Measurements from ENCODE around the gene ITPKC.

The ITPKC gene

DNA sequence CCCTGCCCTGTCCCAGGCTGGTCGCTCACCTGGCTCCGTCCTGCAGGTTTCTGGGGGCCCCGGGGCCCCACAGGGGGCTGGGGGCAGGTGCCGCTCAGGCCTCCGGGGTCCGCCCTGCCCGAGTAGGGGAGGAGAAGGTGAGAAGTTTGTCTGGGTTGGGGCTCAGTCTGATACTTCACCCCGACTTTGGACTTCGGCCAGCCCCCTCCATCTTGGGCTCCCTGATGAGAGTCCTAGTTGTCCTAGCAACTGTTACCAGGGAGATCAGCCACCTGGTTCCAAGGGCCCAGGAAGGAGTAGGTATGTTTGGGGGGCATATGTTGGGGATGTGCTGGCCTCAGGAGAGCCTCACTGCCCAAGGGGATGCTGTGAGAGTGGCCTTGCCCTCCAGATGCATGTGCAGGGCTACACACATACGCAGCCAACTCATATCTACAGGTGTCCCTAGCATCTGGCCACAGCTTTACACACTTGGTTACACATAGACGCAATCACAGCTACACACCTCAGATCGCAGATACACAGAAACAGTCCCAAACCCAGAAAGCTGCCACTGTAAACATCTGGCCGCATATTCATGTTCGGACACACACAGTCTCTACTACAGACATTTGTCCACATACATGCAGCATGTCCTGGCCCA lies 29.9 kb upstream of the ITPKC start:
- DNase-seq (no peak), ATAC-seq (no peak)
- Mint-ChIP-seq H3K9me3 (no peaks in the 10 kb centered on the region), H3K4me1 (peaks cover 12% of the 10 kb centered on the region), H3K27me3 (no peaks in the 10 kb centered on the region), H3K27ac (no peak overlapping the region), H3K4me3 (no peak overlapping the region)

- no peaks in the 10 kb centered on the region for H3K9me3 Mint-ChIP-seq
- DNase-seq: no peak
- no peak overlapping the region for H3K27ac Mint-ChIP-seq
- H3K4me1 Mint-ChIP-seq: peaks cover 12% of the 10 kb centered on the region
- no peaks in the 10 kb centered on the region for H3K27me3 Mint-ChIP-seq
- H3K4me3 Mint-ChIP-seq: no peak overlapping the region
- no peak for ATAC-seq
Measured at GRCh38 chr19:40687525-40688016, 29.3 kb upstream of the ITPKC start.

GRCh38 chr19:40688309-40688708 lies 28.6 kb upstream of the ITPKC start:
- H3K4me3 Mint-ChIP-seq: no peak overlapping the region
- H3K9me3 Mint-ChIP-seq: no peaks in the 10 kb centered on the region
- H3K4me1 Mint-ChIP-seq: peaks cover 12% of the 10 kb centered on the region
- no peak for DNase-seq
- no peak for ATAC-seq
- H3K27ac Mint-ChIP-seq: no peak overlapping the region
- no peaks in the 10 kb centered on the region for H3K27me3 Mint-ChIP-seq

DNA sequence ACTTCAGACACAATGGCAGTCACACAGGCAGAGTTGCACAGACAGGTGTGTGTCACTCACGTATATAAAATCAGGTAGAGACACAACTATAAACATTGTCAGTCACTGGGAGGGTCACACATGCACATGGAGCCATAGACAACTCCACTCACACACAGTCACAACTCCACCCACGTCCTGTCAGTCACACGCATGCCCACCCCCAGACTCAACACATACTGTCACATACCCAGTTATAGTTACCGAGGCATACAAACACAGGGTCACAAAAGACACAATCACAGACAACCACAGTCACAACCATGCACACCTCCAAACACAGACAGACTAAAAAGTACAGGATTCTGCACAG lies 27.9 kb upstream of the ITPKC start:
- Mint-ChIP-seq H3K27me3 (no peaks in the 10 kb centered on the region), H3K4me3 (no peak overlapping the region), H3K27ac (no peak overlapping the region), H3K4me1 (peaks cover 12% of the 10 kb centered on the region), H3K9me3 (no peaks in the 10 kb centered on the region)
- no peak for ATAC-seq
- DNase-seq: no peak

- Mint-ChIP-seq H3K27me3 (no peaks in the 10 kb centered on the region), H3K27ac (no peak overlapping the region), H3K4me1 (peaks cover 12% of the 10 kb centered on the region), H3K4me3 (peak overlapping the region; percentile 46 to 58), H3K9me3 (no peaks in the 10 kb centered on the region)
- no peak for ATAC-seq
- DNase-seq: no peak
Measured at GRCh38 chr19:40689339-40690049, 27.4 kb upstream of the ITPKC start.

DNA sequence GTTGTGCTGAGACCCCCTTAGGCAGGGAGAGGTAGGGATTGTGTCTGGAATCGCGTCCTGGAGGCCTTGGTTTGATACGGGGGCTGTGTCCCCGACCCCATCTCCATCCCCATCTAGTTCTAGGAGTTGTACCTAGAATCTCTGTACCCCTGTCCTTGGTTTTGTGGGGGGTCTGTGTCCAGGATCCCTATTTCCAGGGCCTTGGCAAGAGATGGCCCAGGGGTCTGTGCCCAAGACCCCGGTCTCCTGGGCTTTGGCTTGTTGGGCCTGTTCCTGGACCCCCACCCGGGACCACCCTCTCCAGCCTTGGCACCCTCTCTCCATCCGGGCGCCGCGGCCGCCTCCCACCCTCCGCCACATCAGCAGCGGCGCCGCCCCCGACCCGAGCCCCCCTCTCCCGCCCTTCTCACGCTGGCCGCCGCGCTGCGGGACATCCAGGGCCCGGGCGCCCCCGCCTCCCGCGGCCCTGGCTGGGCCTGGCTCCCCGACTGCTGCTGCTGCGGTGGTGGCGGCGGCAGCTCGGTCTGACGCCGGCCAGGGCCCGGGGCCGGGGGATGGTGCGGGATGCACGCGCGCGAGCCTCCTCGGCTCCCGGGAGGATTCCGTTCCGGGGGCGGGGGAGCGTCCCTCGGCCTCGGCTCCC lies 26.7 kb upstream of the ITPKC start, which contains the start of gene NUMBL:
Gene NUMBL, minus strand, starts transcription at position 602 of the 643 bp plus-strand sequence. Its CDS starts 168 bp downstream, at position 434.
- H3K27me3 Mint-ChIP-seq: no peaks in the 10 kb centered on the region
- H3K9me3 Mint-ChIP-seq: no peaks in the 10 kb centered on the region
- H3K27ac Mint-ChIP-seq: peak within 1 kb of the TSS; percentile 90 to 94
- peak within 1 kb of the TSS; percentile 91 to 93 for H3K4me3 Mint-ChIP-seq
- no peak for DNase-seq
- ATAC-seq: peak; percentile 61
- H3K4me1 Mint-ChIP-seq: peaks cover 12% of the 10 kb centered on the region

- Mint-ChIP-seq H3K4me3 (peak overlapping the region; percentile 91 to 93), H3K9me3 (no peaks in the 10 kb centered on the region), H3K4me1 (peaks cover 12% of the 10 kb centered on the region)
Measured at GRCh38 chr19:40690693-40691420, 26.1 kb upstream of the ITPKC start.

GRCh38 chr19:40691421-40692211 lies 25.3 kb upstream of the ITPKC start:
- H3K27ac Mint-ChIP-seq: peak overlapping the region in 1 of 2 donors; percentile 94
- DNase-seq (no peak), ATAC-seq (no peak)

More at GRCh38 chr19:40690693-40691420, 26.1 kb upstream of the ITPKC start:
- peak overlapping the region; percentile 90 to 94 for H3K27ac Mint-ChIP-seq
- peak; percentile 85 for ATAC-seq
- DNase-seq: peak; percentile 84 to 86
- H3K27me3 Mint-ChIP-seq: no peaks in the 10 kb centered on the region

GRCh38 chr19:40692212-40692551 lies 24.7 kb upstream of the ITPKC start:
- Mint-ChIP-seq H3K27me3 (no peaks in the 10 kb centered on the region), H3K4me1 (peaks cover 12% of the 10 kb centered on the region), H3K9me3 (no peaks in the 10 kb centered on the region), H3K27ac (no peak overlapping the region), H3K4me3 (no peak overlapping the region)
- DNase-seq: no peak
- no peak for ATAC-seq

More at GRCh38 chr19:40691421-40692211, 25.3 kb upstream of the ITPKC start:
- Mint-ChIP-seq H3K4me1 (peaks cover 12% of the 10 kb centered on the region), H3K9me3 (no peaks in the 10 kb centered on the region), H3K4me3 (peak overlapping the region; percentile 91 to 93), H3K27me3 (no peaks in the 10 kb centered on the region)

DNA sequence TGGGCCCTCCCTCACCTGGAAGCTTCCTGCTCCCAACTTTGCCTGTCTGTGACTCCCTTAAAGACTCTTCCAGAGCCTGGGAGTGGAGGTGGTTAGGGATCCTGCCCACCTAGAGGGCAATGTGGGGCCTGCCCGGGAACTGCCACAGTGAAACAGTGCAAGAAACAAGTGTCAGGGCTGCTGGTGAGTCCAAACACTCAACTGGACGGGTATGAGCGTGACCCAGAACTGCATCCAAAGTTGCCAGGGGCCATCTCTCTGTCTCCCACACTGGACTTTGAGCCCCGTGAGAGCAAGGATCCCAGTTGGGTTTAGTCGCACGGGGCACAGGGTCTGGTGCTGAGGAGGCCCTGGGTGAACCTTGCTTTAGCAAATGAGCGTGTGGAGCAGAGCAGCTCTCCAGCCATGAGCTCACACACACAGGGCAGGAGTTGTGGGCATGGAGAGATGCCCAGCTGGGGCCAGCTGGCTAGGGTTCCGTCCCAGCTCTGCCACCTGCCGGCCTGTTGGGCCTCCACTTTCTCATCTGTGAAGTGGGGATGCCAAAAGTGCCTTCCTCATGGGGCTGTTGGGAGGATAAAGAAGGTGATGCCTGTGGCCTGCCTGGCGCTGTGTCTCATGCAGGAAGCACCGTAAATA lies 23.6 kb upstream of the ITPKC start:
- Mint-ChIP-seq H3K27ac (peak overlapping the region in 1 of 2 donors; percentile 28), H3K4me3 (no peak overlapping the region), H3K9me3 (no peaks in the 10 kb centered on the region), H3K4me1 (peaks cover 12% of the 10 kb centered on the region), H3K27me3 (no peaks in the 10 kb centered on the region)
- ATAC-seq (no peak), DNase-seq (no peak)

DNA sequence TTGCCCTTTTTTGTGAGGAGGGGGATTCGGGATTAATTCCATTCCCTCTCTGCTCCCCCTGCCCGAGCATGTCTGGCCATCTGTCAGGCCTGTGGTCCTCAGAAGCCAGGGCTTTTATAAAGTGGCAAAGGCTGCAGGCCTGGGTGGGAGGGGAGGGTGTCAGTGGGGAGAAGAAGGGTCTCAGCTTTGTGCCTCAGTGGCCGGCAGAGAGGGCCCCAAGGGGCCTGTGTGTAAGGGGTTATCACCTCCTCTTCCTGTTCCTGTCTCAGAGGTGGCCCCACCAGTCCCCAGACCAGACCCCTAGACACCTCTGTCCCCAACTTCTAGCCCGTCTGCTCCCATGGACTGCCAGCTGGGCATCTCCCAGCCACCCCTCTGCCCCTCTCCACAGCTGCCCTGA lies 23.0 kb upstream of the ITPKC start:
- Mint-ChIP-seq H3K27me3 (no peaks in the 10 kb centered on the region), H3K4me3 (no peak overlapping the region), H3K9me3 (no peaks in the 10 kb centered on the region), H3K27ac (peak overlapping the region in 1 of 2 donors; percentile 94), H3K4me1 (peaks cover 12% of the 10 kb centered on the region)
- ATAC-seq (no peak), DNase-seq (no peak)

GRCh38 chr19:40695881-40696280 lies 21.0 kb upstream of the ITPKC start:
- H3K27me3 Mint-ChIP-seq: no peaks in the 10 kb centered on the region
- peaks cover 11% of the 10 kb centered on the region for H3K4me1 Mint-ChIP-seq
- H3K9me3 Mint-ChIP-seq: no peaks in the 10 kb centered on the region
- no peak overlapping the region for H3K4me3 Mint-ChIP-seq
- DNase-seq: no peak
- no peak for ATAC-seq
- H3K27ac Mint-ChIP-seq: no peak overlapping the region

DNA sequence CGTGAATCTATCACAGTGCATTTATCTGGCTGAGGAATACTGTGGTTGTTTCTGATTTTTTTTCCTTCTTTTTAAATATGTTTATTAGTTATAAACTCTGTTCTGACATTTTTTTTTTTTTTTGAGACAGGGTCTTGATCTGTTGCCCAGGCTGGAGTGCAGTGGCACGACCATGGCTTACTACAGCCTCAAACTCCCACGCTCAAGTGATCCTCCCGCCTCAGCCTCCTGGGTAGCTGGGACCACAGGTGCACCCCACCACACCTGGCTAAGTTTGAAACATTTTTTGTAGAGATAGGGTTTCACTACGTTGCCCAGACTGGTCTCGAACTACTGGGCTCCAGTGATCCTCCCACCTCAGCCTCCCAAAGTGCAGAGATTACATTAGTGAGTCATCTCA lies 19.9 kb upstream of the ITPKC start:
- H3K4me3 Mint-ChIP-seq: no peak overlapping the region
- no peaks in the 10 kb centered on the region for H3K9me3 Mint-ChIP-seq
- ATAC-seq: no peak
- DNase-seq: no peak
- H3K27ac Mint-ChIP-seq: no peak overlapping the region
- no peaks in the 10 kb centered on the region for H3K4me1 Mint-ChIP-seq
- no peaks in the 10 kb centered on the region for H3K27me3 Mint-ChIP-seq

DNA sequence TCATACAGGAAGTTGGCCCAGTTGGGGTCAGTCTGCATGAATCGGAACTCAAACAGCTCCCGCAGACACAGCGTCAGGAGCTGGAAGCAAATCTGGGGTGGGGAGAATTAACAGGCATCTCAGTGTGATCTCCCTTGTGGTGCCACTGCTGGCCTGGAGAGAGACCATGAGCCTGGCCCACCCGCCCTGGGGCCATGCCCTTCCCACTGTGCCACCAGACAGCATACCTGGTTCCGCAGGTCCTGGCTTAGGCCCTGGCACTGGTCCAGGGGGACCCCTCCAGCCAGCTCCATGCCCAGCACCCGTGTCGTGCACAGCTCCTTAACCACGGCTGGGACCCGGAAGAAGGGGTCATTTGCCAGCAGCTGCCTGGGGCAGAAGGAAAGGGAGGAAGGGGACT lies 16.8 kb upstream of the ITPKC start:
- Mint-ChIP-seq H3K27me3 (no peaks in the 10 kb centered on the region), H3K9me3 (no peaks in the 10 kb centered on the region), H3K4me3 (no peak overlapping the region), H3K4me1 (no peaks in the 10 kb centered on the region), H3K27ac (no peak overlapping the region)
- ATAC-seq: no peak
- DNase-seq: no peak
